Astrocyte of the cerebellum (primary cell): ENCODE results near the gene SLC5A3.

Experiments
- DNase-seq: peaks from one replicate; pipeline ENCODE4 v3.0.0-alpha.2; 2011; ENCODE audit warnings: low read depth
- H3K4me3 ChIP-seq: 2 replicates; pipeline ENCODE4 v1.5.1; 2011; ENCODE audit warnings: mild to moderate bottlenecking, low read depth, low read length, moderate library complexity
- CTCF ChIP-seq: IDR thresholded peaks from 2 replicates; pipeline ENCODE4 v1.5.1; 2012; ENCODE audit warnings: low read length, low read depth, moderate library complexity, mild to moderate bottlenecking; ENCODE audit errors: missing control alignments
- in situ Hi-C: cut with HindIII; loops from 2 replicates; pipeline ENCODE4 v1.10.0; 2017; ENCODE audit warnings: low sequenced_read_pairs

Gene SLC5A3

GRCh38 chr21:34086887-34087306 is 13.5 kb downstream of the SLC5A3 start:
- H3K4me3 ChIP-seq, result no peak overlapping the region
- DNase-seq, result no peak
- in situ Hi-C loops, result no loop called here
- TF ChIP-seq CTCF, result no peak

- DNase-seq, result no peak
- in situ Hi-C loops, result no loop called here
- H3K4me3 ChIP-seq, result no peak overlapping the region
- no peak for TF ChIP-seq CTCF
Observed at GRCh38 chr21:34088752-34089151, 15.4 kb downstream of the SLC5A3 start.

- no peak overlapping the region for H3K4me3 ChIP-seq
- no peak for TF ChIP-seq CTCF
- no peak for DNase-seq
- in situ Hi-C loops, result loop anchor here (5.0 kb wide), 1 partner anchor 39 kb away; no protein-coding TSS in a partner anchor
Observed at GRCh38 chr21:34091032-34091431, 17.7 kb downstream of the SLC5A3 start.

GRCh38 chr21:34091607-34092006 is 18.2 kb downstream of the SLC5A3 start:
- no peak overlapping the region for H3K4me3 ChIP-seq
- in situ Hi-C loops, result loop anchor here (5.0 kb wide), 1 partner anchor 39 kb away; no protein-coding TSS in a partner anchor
- no peak for DNase-seq
- peak; percentile 57 for TF ChIP-seq CTCF

- H3K4me3 ChIP-seq, result no peak overlapping the region
- TF ChIP-seq CTCF, result no peak
- in situ Hi-C loops, result loop anchor here (5.0 kb wide), 1 partner anchor 40 kb away; no protein-coding TSS in a partner anchor
- DNase-seq, result no peak
Observed at GRCh38 chr21:34092262-34092921, 19.0 kb downstream of the SLC5A3 start.

- H3K4me3 ChIP-seq, result no peak overlapping the region
- no peak for TF ChIP-seq CTCF
- in situ Hi-C loops, result loop anchor here (5.0 kb wide), 1 partner anchor 41 kb away; no protein-coding TSS in a partner anchor
- DNase-seq, result no peak
Observed at GRCh38 chr21:34093083-34093482, 19.7 kb downstream of the SLC5A3 start.

- no peak overlapping the region for H3K4me3 ChIP-seq
- no peak for DNase-seq
- in situ Hi-C loops, result loop anchor here (5.0 kb wide), 1 partner anchor 43 kb away; no protein-coding TSS in a partner anchor
- no peak for TF ChIP-seq CTCF
Observed at GRCh38 chr21:34094949-34095348, 21.6 kb downstream of the SLC5A3 start.
